ENCODE data around the gene UCN. TPM values are rescaled to one million over a fixed set of nuclear protein-coding genes. Genes with fewer than 3 reads are reported as not detected.
"Not testable (repeated sequence)": the region's sequence is repeated elsewhere in the genome, so short reads cannot be mapped to it uniquely, and the experiment has no call there.

Gene UCN
- total RNA-seq, 1 donor from 2014 or later = 1.0 TPM

DNA sequence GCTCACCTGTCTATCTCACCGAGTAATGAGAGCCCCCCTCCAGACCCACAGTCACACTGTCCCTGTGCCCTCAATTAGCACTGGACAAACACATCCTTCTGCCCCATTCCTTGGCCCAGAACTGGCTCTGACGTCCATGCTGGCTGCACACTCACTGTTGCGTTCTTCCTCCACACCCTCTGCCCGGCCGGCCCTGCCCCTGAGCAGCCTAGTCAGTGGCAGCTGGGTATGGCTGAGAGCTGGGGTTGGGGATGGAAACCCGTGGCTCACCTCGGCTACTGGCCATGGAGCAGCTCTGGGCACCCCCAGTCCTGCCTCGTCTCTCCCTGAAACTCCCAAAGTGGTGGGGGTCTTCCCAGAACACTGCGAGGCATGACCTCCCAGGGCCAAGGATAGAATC lies 6.5 kb upstream of the UCN start:
- DNase-seq = no peak

DNA sequence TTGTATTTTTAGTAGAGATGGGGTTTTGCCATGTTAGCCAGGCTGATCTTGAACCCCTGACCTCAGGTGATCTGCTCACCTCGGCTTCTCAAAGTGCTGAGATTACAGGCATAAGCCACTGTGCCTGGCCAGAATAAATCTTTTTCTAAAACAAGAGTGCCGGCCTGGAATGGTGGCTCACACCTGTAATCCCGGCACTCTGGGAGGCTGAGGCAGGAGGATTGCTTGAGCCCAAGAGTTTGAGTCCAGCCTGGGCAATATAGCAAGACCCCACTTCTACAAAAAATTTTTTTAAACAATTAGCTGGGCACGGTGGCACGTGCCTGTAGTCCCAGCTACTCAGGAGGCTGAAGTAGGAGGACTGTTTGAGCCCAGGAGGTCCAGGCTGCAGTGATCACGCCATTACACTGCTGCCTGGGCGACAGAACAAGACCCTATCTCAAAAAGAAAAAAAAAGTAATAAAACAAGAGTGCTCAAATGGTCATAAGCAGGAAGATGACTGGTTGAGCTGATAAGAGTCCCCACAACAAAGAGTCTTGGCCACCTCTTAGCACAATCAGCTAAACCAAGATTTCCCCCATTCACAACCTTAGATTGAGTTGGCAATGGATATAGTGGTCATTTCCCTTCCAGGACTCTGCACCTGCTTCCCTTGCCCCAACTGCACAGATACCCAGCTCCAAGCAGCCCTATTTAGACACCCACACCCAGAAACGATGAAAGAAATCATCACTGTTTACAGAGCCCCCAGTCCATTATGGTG lies 5.8 kb upstream of the UCN start:
- DNase-seq = peak; percentile 64

DNA sequence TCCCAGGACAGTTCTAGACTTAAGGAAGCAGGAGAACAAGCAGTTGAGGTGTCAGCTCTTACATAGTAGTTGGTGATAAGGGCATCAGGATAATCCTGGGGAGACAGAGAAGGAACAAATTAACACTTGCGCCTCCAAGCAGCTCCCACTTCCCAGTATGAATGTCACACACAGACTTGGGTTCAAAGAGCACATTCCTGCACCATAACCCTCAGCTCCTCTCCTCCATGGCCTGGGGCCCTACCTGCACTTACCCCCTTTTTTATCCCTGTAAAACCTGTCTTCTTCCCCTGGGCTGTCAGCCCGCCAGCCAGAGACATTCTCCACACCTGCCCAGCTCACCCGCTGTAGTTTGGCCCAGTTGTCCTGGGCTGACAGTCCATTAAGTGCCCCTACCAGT lies 3.9 kb upstream of the UCN start:
- no peak for DNase-seq

DNA sequence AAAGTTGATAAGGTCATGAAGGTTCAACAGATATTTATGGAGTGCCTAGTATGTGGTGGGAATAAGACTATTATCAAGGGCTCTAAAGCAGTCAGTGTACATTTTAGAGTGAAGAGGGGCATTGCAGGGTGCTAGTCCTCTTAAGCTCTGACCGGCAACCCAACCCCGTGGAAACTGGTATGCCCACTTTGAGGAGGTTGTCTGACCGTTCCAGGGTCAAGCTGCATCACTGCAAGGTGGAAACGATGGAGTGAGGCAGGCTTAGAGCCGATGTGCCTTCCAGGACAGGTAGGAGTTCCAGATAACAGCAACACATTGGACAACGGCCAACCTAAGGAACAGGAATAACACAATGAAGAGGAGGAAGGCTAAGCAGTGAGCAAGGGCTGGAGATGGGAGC lies 1.4 kb upstream of the UCN start:
- no peak for DNase-seq

DNA sequence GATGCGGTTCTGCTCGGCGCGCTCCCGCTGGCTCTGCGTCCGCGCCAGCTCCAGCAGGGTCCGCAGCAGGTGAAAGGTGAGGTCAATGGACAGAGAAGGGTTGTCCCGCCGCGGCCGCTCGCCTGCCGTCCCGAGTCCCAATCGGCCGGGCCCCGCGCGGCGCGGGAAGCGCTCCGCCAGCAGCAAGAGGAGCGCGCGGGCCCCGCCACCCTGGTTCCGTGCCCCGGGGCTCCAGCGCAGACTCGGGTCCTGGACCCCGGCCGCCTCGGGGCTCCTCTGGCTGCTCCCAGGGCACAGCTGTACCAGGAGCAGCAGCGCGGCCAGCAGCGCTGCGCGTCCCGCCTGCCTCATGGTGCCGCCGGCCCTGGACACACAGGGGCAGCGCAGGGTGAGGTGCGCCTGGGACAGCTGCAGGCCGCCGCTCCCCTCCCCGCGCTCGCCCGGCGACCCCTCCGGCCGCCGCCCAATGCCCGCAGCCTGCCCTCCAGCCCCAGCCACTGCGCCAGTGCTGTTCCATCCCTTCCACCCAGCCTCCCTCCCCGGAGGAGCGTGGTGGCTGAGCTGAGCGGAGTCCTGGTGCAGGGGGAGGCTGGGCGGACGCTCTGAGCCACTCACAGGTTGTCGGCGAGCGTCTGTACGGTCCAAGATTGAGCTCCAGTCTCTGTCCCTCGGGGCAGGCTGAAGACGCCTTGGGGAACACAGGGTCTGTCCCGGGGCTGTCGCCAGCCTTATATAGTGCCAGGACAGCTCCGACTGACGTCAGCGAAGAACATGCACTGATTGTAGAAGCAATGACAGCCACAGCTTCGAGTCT lies 493 bp downstream of the UCN start:
- no peak for DNase-seq

DNA sequence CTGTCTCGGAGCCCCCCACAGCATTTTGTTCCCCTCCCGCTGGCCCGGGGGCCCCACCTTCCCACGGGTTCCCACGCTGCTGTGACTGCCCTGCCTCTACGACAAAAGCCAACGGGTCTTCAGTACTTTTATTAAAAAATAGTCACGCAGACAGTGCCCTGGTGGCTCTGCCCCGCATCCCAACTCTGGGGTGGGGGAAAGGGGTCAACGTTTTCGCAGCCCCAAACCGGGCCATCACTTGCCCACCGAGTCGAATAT lies 1.0 kb downstream of the UCN start:
- no peak for DNase-seq

DNA sequence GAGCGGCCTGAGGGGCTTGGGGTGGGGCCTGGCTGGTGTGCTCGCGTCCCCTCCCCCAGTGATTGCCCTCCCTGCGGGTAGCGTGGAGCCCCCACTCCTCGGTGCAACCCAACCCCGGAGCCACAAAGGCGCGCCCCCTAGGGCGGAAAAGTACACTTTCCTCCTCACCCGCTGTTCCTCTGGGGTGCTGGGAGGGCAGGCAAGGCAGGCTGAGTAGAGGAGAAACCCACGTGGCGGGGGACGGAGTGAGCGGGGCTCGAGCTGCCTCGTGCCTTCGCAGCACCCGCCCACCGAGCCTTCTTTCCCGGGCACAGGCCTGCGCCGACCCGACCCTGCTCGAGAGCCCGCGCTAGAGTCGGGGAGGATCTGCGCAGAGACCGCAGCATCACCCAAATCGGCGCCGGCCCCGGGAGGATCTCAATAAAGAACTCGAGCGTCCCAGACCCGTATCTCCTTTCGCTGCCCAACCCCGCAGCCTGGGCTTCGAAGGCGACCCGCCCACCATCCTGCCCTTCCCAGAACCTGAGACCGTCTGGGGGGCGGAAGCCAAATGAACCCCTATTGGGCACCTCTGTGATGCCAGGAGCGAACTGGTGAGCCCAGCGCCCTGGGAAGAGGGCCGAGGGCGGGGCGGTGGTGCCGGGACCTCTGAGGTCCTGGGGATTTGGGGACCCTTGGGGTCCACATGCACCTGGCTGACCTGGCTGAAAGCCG lies 1.5 kb downstream of the UCN start:
- DNase-seq = no peak

DNA sequence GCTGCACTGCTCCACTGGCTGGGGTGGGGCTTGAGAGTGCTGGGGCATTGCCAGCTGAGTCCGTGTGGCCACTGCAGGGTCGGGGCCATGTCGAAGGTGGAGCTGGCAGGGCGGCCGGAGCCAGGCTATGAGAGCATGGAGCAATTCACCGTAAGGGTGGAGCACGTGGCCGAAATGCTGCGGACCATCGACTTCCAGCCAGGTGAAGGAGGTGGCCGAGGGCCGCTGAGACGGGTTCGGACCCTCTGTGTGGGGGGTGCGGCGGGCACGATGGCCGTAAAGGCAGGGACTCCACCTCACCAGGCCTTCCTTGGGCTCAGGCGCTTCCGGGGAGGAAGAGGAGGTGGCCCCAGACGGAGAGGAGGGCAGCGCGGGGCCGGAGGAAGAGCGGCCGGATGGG lies 2.1 kb downstream of the UCN start:
- no peak for DNase-seq

DNA sequence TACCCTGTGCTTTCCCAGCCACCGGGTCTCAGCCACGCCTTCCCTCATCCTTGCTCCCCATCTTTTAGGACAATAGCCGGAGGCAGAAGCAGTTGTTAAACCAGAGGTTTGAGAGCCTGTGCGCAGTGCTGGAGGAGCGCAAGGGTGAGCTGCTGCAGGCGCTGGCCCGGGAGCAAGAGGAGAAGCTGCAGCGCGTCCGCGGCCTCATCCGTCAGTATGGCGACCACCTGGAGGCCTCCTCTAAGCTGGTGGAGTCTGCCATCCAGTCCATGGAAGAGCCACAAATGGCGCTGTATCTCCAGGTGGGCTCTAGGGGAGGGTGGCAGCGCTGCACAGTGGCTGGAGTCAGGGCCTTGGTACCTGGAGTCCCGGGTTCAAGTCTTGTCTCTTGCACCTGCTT lies 2.7 kb downstream of the UCN start:
- no peak for DNase-seq

DNA sequence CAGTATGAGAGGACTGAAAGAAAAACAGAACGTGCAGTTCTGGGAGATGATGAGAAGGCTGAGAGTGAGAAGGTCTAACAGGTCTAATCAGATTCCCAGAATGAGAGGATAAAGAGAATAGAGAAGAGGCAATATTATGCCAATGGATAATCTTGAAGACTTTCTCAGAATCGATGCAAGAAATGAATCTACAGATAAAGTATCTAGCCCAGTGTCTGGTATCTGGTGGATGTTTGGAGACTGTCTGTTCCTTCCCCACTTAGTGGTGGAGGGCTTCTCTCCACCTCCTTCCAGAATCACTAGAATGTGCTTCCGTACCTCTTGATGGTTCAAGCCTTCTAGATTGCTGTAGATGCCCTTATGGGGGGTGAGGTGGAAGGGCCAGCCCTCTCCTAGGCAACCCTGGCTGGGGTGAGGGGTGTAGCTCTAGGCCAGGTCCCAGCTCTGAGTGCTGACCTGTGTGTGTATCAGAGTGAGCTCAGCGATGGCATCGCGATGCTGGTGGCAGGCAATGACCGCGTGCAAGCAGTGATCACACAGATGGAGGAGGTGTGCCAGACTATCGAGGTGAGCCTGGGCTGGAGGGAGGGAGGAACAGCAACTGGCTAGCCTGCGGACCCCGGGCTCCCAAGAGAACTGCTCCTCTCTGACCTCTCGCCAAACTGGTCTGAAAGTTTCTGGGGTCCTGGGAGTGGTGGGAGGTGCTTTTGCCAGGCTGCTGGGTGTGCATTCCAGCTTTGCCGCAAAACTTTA lies 3.6 kb downstream of the UCN start:
- no peak for DNase-seq

DNA sequence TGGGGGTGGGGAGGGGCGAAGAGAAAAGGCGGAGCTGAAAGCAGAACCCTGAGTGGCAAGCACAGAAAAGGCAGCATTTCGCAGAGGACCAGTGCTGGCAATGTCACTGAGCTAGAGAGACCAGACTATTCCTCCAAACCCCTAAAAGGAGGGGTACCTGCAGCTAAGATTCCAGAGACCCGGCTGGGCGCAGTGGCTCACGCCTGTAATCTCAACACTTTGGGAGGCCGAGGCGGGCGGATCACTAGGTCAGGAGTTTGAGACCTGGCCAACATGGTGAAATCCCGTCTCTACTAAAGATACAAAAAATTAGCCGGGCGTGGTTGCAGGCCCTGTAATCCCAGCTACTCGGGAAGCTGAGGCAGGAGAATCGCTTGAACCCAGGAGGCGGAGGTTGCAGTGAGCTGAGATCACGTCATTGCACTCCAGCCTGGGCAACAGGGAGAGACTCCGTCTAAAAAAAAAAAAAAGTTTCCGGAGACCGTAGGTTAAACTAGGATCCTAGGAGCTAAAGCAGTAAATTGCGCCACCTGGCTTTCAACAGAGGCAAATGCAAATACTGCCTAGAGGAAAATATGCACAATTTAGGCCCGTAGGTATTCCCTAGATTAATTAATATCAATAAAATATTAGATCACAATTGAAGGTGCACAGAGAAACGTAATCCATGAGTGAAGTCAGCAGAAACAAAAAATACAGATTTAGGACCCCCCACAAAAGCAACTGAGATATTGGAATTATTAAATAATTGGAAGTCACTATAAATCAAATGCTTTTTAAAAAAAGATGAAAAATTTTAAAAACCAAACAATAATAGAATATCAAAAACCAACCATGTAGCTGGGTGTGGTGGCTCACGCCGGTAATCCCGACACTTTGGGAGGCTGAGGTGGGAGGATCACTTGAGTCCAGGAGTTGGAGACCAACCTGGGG lies 4.9 kb downstream of the UCN start:
- peak; percentile 82 for DNase-seq

DNA sequence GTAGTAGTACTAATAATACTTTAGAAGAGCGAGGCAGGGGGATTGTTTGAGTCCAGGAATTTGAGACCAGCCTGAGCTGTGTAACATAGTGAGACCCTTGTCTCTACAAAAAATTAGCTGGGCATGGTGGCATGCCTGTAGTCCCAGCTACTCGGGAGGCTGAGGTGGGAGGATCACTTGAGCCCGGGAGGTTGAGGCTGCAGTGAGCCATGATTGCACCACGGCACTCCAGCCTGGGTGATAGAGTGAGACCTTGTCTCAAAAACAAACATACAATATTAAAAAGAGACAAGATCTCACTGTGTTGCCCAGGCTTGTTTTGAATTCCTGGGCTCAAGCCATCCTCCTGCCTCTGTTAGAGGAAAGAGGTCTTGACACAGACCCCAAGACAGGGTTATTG lies 7.6 kb downstream of the UCN start:
- not testable (repeated sequence) for DNase-seq

DNA sequence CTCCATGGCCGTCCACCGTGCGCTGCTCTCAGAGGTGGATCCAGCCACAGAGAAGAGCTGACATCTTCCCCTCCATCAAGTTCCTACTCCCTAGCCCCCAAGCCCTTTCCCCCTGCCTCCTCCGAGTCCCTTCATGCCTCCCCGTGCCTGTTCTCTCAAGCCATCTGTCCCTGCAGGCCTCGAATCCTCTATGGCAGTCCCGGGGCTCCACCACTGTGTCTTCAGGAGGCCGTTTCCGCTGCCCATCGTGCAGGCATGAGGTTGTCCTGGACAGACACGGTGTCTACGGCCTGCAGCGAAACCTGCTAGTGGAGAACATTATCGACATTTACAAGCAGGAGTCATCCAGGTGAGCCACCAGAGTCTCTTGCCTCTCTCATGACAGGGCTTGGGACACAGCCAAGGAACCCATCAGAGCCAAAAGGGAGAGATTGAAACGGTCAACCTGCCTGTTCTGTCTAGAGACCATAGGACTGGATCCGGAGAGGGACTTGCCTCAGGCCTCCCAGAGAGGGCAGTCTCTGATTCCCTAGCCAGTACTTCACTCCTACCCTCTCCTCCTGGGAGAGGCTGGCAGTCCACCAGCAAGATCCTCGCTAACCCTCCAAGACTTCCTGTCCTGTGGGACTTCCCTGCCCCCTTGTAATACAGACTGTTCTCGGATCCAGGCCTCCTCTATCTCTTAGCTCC lies 9.7 kb downstream of the UCN start:
- no peak for DNase-seq

DNA sequence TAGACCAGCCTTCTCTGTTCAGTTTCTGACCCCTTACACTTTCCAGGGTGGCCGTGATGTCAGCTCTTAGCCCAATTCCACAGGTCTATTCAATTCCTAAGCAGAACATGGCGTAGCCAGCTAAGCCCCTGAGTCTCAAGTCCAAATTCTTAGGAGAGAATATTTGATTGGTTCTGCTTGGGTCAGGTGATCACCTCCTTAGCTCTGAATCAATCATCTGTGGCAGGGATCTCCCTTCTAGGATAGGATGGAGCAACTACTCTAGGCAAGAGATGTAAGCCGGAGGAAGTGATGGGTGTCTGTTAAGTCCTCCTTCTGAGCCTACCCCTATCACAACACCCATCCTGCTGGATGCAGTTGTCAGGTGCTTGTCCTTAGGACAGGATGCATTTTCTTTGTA lies 11.1 kb downstream of the UCN start:
- DNase-seq = no peak

DNA sequence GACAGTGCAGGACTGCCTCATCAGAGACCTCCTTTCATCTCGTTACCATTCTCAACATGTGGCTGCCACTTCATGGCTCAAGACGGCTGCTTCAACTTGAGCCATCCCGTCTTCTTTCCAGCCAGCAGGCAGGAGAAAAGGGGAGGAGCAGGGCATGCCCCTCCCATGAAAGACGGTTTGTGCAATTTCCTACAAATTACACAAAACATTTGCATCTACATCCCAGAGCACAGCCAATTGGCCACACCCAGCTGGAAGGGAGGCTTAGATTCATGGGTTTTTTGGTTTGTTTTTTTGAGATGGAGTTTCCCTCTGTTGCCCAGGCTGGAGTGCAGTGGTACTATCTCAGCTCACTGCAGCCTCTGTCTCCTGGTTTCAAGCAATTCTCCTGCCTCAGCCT lies 11.8 kb downstream of the UCN start:
- DNase-seq = no peak

DNA sequence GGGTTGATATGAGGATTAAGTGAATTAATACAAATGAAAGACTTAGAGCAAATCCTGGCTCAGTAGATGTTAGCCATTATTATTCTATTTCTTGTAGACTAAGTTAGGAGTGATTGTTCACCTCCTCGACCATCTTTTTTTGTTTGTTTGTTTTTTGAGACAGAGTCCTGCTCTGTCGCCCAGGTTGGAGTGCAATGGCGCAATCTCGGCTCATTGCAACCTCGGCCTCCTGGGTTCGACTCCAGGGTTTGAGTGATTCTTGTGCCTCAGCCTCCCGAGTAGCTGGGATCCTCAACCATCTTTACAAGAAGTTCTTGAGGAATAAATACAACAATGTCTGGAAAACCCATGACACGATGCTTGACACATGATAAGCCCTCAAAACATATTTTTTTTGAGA lies 13.3 kb downstream of the UCN start:
- no peak for DNase-seq

DNA sequence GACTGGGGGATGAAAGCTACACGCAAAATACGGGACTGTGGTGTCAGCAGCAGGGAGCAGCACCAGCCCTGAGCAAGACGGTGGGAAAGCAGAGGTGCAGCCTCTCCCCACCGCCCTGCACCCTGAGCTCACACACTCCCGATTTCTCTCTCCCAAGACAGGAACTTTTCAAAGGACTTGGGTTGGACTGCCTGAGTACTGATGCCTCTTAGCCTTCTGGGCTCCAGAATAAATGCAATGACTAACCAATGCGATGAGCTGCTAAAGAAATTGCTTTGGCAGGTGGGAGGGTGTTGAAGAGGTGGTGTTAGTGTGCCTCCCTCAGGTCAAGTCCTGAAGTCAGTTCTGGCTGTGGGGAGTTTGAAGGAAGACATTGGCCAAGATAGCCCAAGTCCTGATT lies 16.4 kb downstream of the UCN start:
- peak; percentile 28 for DNase-seq

DNA sequence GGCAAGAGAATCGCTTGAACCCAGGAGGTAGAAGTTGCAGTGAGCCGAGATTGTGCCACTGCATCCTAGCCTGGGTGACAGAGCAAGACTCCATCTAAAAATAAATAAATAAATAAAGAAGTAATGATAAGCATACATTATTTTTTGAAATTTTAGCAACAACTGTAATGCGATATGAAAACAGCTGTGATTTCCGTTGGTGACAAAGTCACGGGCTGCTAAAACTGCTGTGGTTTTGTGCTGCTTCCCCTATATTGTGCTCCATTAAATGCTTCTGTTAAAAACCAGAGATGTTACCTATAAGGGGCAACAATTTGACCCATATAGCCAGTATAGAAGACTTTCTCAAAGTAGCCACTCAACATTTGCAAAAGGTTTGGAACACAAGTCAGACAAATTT lies 17.7 kb downstream of the UCN start:
- DNase-seq = no peak

DNA sequence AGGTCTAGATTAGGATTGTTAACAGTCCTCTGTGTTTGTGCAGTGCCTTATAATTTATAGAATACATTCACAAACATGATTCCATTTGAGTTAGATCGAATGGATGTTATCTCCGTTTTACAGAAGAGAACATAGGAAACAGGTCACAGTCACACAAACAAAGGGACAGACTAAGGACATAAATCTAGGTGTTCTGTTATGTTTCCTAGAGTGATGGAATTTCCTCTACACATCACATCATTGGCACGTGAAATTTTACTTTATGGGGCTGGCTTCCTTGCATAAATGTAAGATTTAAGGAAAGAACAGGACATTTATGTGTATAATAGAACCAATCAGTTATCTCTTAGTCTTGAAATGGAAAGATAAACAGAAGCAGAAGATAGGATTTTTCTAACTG lies 19.6 kb downstream of the UCN start:
- peak; percentile 80 for DNase-seq

DNA sequence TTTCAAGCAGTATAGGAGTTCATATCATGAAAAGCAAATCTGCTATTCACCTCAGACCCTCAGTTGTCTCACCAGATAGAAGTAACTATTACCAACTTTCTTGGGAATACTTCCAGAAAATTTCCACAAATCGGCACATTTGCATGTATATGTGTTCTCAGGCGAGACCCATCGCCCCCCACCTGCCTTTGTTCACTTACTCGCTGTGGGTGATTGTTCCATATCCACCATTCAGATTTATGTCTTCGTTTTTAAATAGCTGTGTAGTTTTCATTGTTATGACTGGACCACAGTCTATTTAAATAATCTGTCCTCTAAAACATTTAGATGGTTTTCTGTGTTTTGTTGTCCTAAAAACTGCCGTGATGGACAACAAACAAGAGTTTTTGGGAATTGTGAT lies 22.8 kb downstream of the UCN start:
- no peak for DNase-seq

DNA sequence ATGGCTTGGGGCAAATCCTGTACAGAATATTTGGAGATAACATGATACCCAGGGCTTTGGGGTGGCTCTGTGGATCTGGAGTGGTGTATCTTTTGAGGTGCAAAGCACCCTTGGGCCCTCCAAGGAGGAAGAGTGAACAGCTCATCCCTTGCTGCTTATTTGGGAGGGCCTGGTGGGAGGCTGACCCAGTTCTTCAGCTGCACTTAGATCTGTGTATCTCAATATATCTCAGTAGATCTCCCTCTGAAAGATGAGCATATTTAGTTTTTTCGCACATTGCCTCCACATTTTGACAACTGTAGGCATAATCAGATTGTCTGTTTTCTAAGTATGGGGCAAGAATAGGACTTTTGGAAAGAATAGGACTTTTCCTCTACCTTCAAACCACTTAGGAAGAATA lies 23.2 kb downstream of the UCN start:
- no peak for DNase-seq

DNA sequence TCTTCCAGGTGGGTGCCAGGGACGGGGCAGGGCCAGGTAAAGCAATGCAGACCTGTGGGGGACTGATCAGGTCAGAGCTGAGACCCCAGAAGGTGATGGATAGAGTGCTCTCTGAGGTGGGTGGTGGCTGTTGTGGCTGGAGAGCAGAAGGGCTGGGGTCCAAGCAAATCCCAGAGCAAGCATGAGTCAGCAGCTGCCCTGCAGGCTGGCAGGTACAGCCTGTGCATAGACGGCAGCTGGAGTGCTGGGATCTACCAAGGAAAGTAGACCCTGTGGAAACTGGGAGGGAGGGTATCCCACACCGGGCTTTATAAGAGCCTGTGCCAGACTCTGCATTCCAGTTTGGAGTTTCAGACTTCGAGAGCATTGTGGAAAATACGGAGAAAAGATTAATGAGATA lies 25.4 kb downstream of the UCN start:
- no peak for DNase-seq

Measured in dermis blood vessel endothelial cell (primary cell).